ENCODE results near the gene PTPN21.

PTPN21 gene

GRCh38 chr14:88553886-88554456 is 836 bp downstream of the PTPN21 start:
- peak overlapping the region; percentile 82 for H3K4me3 ChIP-seq (ENCODE audit: low read depth, low read length)
- TF ChIP-seq CTCF (conservative IDR thresholded peaks at IDR 0.05; ENCODE audit: low read depth, low read length): no peak
- peak; percentile 33 for DNase-seq (ENCODE audit: low read depth)

- no peak for DNase-seq (ENCODE audit: low read depth)
- H3K4me3 ChIP-seq (ENCODE audit: low read depth, low read length): no peak overlapping the region
- no peak for TF ChIP-seq CTCF (conservative IDR thresholded peaks at IDR 0.05; ENCODE audit: low read depth, low read length)
These were observed 1.9 kb downstream of the PTPN21 start for GRCh38 chr14:88552876-88553275.

- peak; percentile 28 for DNase-seq (ENCODE audit: low read depth)
- peak overlapping the region; percentile 81 for H3K4me3 ChIP-seq (ENCODE audit: low read depth, low read length)
- no peak for TF ChIP-seq CTCF (conservative IDR thresholded peaks at IDR 0.05; ENCODE audit: low read depth, low read length)
These were observed 2.8 kb downstream of the PTPN21 start for GRCh38 chr14:88551980-88552431.

GRCh38 chr14:88551094-88551870 is 3.5 kb downstream of the PTPN21 start:
- DNase-seq (ENCODE audit: low read depth): peak; percentile 91
- TF ChIP-seq CTCF (conservative IDR thresholded peaks at IDR 0.05; ENCODE audit: low read depth, low read length): peak; percentile 52
- H3K4me3 ChIP-seq (ENCODE audit: low read depth, low read length): peak overlapping the region; percentile 81

GRCh38 chr14:88550078-88550477 is 4.7 kb downstream of the PTPN21 start:
- no peak overlapping the region for H3K4me3 ChIP-seq (ENCODE audit: low read depth, low read length)

GRCh38 chr14:88547386-88547780 is 7.4 kb downstream of the PTPN21 start:
- TF ChIP-seq CTCF (conservative IDR thresholded peaks at IDR 0.05; ENCODE audit: low read depth, low read length): no peak
- no peak for DNase-seq (ENCODE audit: low read depth)
- no peak overlapping the region for H3K4me3 ChIP-seq (ENCODE audit: low read depth, low read length)

More at GRCh38 chr14:88550078-88550477, 4.7 kb downstream of the PTPN21 start:
- no peak for DNase-seq (ENCODE audit: low read depth)
- TF ChIP-seq CTCF (conservative IDR thresholded peaks at IDR 0.05; ENCODE audit: low read depth, low read length): no peak
